ENCODE data around the gene ACYP1. TPM values are rescaled to one million over a fixed set of nuclear protein-coding genes. Genes with fewer than 3 reads are reported as not detected.
A peak's percentile ranks its signal among the peaks of the same experiment; 100 is the strongest.

Gene ACYP1
- total RNA-seq, 1 experiment from 2014 or later, result 21.3 TPM

DNA sequence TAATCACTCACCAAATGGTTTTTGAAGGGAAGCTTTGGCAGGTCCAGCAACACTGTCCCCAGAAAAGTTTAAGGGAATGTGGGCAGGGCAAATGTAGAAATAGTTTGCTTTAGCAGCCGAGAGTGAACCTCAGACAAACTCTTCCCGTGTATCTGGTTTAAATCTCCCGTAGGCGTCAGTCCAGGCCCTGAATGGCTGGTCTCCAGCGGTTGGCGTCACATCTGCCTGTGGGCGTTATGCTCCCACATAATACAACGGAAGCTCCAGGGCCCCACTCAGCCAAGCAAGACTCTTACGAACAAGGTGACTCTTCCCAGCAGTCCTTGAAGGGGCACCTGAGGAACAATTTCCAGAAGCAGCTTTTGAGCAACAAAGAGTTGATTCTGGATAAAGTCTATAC lies 6.6 kb upstream of the ACYP1 start:
- ChIA-PET CTCF (no interaction called here), POLR2A (interaction anchor here (0.6 kb wide), 2 partner anchors 80 to 318 kb away, joined by 3 to 6 read pairs; no protein-coding TSS in a partner anchor)
- TF ChIP-seq TCF7L2 (IDR thresholded peaks at IDR 0.05; ENCODE audit: low read depth, low read length) (no peak), SIN3A (IDR thresholded peaks at IDR 0.05; ENCODE audit: borderline replicate concordance, insufficient read depth, low read depth, low read length) (no peak), POLR2AphosphoS5 (IDR thresholded peaks at IDR 0.05; ENCODE audit: low read depth, low read length) (no peak)
- TF ChIP-seq, protein P1, sequence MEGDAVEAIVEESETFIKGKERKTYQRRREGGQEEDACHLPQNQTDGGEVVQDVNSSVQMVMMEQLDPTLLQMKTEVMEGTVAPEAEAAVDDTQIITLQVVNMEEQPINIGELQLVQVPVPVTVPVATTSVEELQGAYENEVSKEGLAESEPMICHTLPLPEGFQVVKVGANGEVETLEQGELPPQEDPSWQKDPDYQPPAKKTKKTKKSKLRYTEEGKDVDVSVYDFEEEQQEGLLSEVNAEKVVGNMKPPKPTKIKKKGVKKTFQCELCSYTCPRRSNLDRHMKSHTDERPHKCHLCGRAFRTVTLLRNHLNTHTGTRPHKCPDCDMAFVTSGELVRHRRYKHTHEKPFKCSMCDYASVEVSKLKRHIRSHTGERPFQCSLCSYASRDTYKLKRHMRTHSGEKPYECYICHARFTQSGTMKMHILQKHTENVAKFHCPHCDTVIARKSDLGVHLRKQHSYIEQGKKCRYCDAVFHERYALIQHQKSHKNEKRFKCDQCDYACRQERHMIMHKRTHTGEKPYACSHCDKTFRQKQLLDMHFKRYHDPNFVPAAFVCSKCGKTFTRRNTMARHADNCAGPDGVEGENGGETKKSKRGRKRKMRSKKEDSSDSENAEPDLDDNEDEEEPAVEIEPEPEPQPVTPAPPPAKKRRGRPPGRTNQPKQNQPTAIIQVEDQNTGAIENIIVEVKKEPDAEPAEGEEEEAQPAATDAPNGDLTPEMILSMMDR (IDR thresholded peaks at IDR 0.05), result no peak
- ATAC-seq, result no peak
- Histone ChIP-seq H3K27me3 (ENCODE audit: control insufficient read depth, insufficient read depth, low read length) (no peaks in the 10 kb centered on the region), H3K9me3 (ENCODE audit: control insufficient read depth, insufficient read depth, low read depth, low read length) (no peaks in the 10 kb centered on the region), H3K4me1 (ENCODE audit: control insufficient read depth, insufficient read depth, low read length) (peaks cover 7% of the 10 kb centered on the region), H3K36me3 (ENCODE audit: control insufficient read depth, insufficient read depth, low read length) (no peaks in the 10 kb centered on the region), H3K4me3 (ENCODE audit: low read depth in 2 of 2, low read length in 2 of 2) (peak overlapping the region in 1 of 2 experiments; percentile 64; a peak in 2 of 4 replicates), H3K27ac (ENCODE audit: low read length) (peak overlapping the region; percentile 99)
- in situ Hi-C loops (cut with HindIII; ENCODE audit: low pct_unique_long_range_greater_than_20kb, low sequenced_read_pairs) (no loop called here), intact Hi-C loops (cut with micrococcal nuclease; ENCODE audit: unreplicated experiment) (no loop called here)
- DNase-seq (ENCODE audit: low read depth, low spot score), result no peak
- no TSS peak for BruUV-seq (replicated peaks)

DNA sequence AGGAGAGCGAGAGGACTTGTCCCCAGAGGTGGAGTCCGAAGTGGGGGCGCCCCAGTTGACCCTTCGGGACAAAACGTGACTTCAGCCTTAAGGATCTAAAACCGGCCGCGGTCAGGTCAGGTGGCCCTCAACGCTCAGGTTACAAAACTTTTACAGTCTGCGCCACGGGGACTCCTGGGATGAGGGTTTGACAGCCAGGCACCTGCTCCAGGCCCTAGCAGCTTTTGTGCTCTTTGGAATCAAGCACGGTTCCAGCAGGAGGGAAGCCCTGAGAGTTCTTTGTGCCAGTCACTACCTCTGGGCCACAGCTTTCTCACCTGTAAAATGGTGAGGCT lies 6.0 kb upstream of the ACYP1 start:
- Histone ChIP-seq H3K36me3 (ENCODE audit: control insufficient read depth, insufficient read depth, low read length) (no peaks in the 10 kb centered on the region), H3K9me3 (ENCODE audit: control insufficient read depth, insufficient read depth, low read depth, low read length) (no peaks in the 10 kb centered on the region), H3K4me3 (ENCODE audit: low read depth in 2 of 2, low read length in 2 of 2) (peak overlapping the region; percentile 64 to 72), H3K27me3 (ENCODE audit: control insufficient read depth, insufficient read depth, low read length) (no peaks in the 10 kb centered on the region), H3K27ac (ENCODE audit: low read length) (peak overlapping the region; percentile 99), H3K4me1 (ENCODE audit: control insufficient read depth, insufficient read depth, low read length) (peaks cover 11% of the 10 kb centered on the region)
- in situ Hi-C loops (cut with HindIII; ENCODE audit: low pct_unique_long_range_greater_than_20kb, low sequenced_read_pairs) (no loop called here), intact Hi-C loops (cut with micrococcal nuclease; ENCODE audit: unreplicated experiment) (no loop called here)
- peak; percentile 15; the same call in 1 of the 2 replicates for ATAC-seq
- ChIA-PET CTCF (interaction anchor here (0.5 kb wide), 1 partner anchor 191 kb away, joined by 3 read pairs; no protein-coding TSS in a partner anchor), POLR2A (interaction anchor here (0.8 to 1.1 kb wide), 2 partner anchors 19 to 147 kb away, joined by 3 read pairs; partner anchors contain the start of gene RPS6KL1)
- DNase-seq (ENCODE audit: low read depth, low spot score), result no peak
- BruUV-seq (replicated peaks), result no TSS peak
- TF ChIP-seq, protein P1 (IDR thresholded peaks at IDR 0.05), result no peak
- TF ChIP-seq, protein P2, sequence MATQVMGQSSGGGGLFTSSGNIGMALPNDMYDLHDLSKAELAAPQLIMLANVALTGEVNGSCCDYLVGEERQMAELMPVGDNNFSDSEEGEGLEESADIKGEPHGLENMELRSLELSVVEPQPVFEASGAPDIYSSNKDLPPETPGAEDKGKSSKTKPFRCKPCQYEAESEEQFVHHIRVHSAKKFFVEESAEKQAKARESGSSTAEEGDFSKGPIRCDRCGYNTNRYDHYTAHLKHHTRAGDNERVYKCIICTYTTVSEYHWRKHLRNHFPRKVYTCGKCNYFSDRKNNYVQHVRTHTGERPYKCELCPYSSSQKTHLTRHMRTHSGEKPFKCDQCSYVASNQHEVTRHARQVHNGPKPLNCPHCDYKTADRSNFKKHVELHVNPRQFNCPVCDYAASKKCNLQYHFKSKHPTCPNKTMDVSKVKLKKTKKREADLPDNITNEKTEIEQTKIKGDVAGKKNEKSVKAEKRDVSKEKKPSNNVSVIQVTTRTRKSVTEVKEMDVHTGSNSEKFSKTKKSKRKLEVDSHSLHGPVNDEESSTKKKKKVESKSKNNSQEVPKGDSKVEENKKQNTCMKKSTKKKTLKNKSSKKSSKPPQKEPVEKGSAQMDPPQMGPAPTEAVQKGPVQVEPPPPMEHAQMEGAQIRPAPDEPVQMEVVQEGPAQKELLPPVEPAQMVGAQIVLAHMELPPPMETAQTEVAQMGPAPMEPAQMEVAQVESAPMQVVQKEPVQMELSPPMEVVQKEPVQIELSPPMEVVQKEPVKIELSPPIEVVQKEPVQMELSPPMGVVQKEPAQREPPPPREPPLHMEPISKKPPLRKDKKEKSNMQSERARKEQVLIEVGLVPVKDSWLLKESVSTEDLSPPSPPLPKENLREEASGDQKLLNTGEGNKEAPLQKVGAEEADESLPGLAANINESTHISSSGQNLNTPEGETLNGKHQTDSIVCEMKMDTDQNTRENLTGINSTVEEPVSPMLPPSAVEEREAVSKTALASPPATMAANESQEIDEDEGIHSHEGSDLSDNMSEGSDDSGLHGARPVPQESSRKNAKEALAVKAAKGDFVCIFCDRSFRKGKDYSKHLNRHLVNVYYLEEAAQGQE (IDR thresholded peaks at IDR 0.05; ENCODE audit: insufficient read depth in 1 of 2, low read depth in 2 of 2, low read length in 1 of 2), result no peak
- TF ChIP-seq SIN3A (IDR thresholded peaks at IDR 0.05; ENCODE audit: borderline replicate concordance, insufficient read depth, low read depth, low read length), result no peak
- TF ChIP-seq TCF7L2 (IDR thresholded peaks at IDR 0.05; ENCODE audit: low read depth, low read length), result no peak
- no peak for TF ChIP-seq POLR2AphosphoS5 (IDR thresholded peaks at IDR 0.05; ENCODE audit: low read depth, low read length)
